DLD1 (cell line): Measurements from ENCODE around the gene RET.

Experiments used
- in situ Hi-C: cut with HindIII; loops from 2 replicates; pipeline ENCODE4 v1.10.0; 2017; ENCODE audit warnings: low sequenced_read_pairs

Gene RET

GRCh38 chr10:43061331-43061730 lies 15.5 kb upstream of the RET start:
- in situ Hi-C loops: no loop called here

GRCh38 chr10:43061760-43062159 lies 15.1 kb upstream of the RET start:
- in situ Hi-C loops: no loop called here

- in situ Hi-C loops: no loop called here
These were observed 14.3 kb upstream of the RET start for GRCh38 chr10:43062402-43063160.

GRCh38 chr10:43064331-43065075 lies 12.4 kb upstream of the RET start:
- in situ Hi-C loops: no loop called here

GRCh38 chr10:43065234-43065633 lies 11.6 kb upstream of the RET start:
- in situ Hi-C loops: no loop called here

GRCh38 chr10:43065761-43066160 lies 11.1 kb upstream of the RET start:
- in situ Hi-C loops: no loop called here

- in situ Hi-C loops: no loop called here
These were observed 10.4 kb upstream of the RET start for GRCh38 chr10:43066481-43066880.

GRCh38 chr10:43067391-43068135 lies 9.3 kb upstream of the RET start:
- in situ Hi-C loops: no loop called here

GRCh38 chr10:43068136-43068395 lies 8.8 kb upstream of the RET start:
- in situ Hi-C loops: no loop called here

- in situ Hi-C loops: no loop called here
These were observed 8.2 kb upstream of the RET start for GRCh38 chr10:43068471-43069210.

GRCh38 chr10:43069211-43069515 lies 7.7 kb upstream of the RET start:
- in situ Hi-C loops: no loop called here

- in situ Hi-C loops: no loop called here
These were observed 7.3 kb upstream of the RET start for GRCh38 chr10:43069579-43069978.

GRCh38 chr10:43070121-43071085 lies 6.5 kb upstream of the RET start:
- in situ Hi-C loops: no loop called here

- in situ Hi-C loops: no loop called here
These were observed 4.8 kb upstream of the RET start for GRCh38 chr10:43071865-43072650.

GRCh38 chr10:43073191-43073590 lies 3.7 kb upstream of the RET start:
- in situ Hi-C loops: no loop called here

GRCh38 chr10:43073721-43074120 lies 3.1 kb upstream of the RET start:
- in situ Hi-C loops: no loop called here

- in situ Hi-C loops: no loop called here
These were observed 2.5 kb upstream of the RET start for GRCh38 chr10:43074409-43074808.

- in situ Hi-C loops: no loop called here
These were observed 1.9 kb upstream of the RET start for GRCh38 chr10:43074827-43075611.

- in situ Hi-C loops: no loop called here
These were observed 1.3 kb upstream of the RET start for GRCh38 chr10:43075612-43076003.
